Measurements from ENCODE around the gene GALNTL6. TPM values are rescaled to one million over a fixed set of nuclear protein-coding genes. Genes with fewer than 3 reads are reported as not detected.
A peak's percentile ranks its signal among the peaks of the same experiment; 100 is the strongest.

GALNTL6 gene
- total RNA-seq, 1 donor from 2014 or later = 0.34 TPM

- no peaks in the 10 kb centered on the region for H3K4me1 Mint-ChIP-seq (ENCODE audit: low read depth, unreplicated experiment)
- H3K27ac Mint-ChIP-seq (ENCODE audit: unreplicated experiment) = no peak overlapping the region
- TF ChIP-seq CTCF (IDR thresholded peaks at IDR 0.05; ENCODE audit: partially characterized antibody, unreplicated experiment) = no peak
- peaks cover 2% of the 10 kb centered on the region for H3K9me3 Mint-ChIP-seq (ENCODE audit: unreplicated experiment)
- no peaks in the 10 kb centered on the region for H3K27me3 Mint-ChIP-seq (ENCODE audit: unreplicated experiment)
- H3K36me3 Mint-ChIP-seq (ENCODE audit: unreplicated experiment) = no peaks in the 10 kb centered on the region
- no peak overlapping the region for H3K4me3 Mint-ChIP-seq (ENCODE audit: unreplicated experiment)
- peak; percentile 15 for DNase-seq
Observed at GRCh38 chr4:172232966-172233365, 419.8 kb downstream of the GALNTL6 start.

- TF ChIP-seq CTCF (IDR thresholded peaks at IDR 0.05; ENCODE audit: partially characterized antibody, unreplicated experiment) = no peak
- H3K4me3 Mint-ChIP-seq (ENCODE audit: unreplicated experiment) = no peak overlapping the region
- no peaks in the 10 kb centered on the region for H3K36me3 Mint-ChIP-seq (ENCODE audit: unreplicated experiment)
- H3K27ac Mint-ChIP-seq (ENCODE audit: unreplicated experiment) = no peak overlapping the region
- H3K9me3 Mint-ChIP-seq (ENCODE audit: unreplicated experiment) = peaks cover 3% of the 10 kb centered on the region
- no peaks in the 10 kb centered on the region for H3K27me3 Mint-ChIP-seq (ENCODE audit: unreplicated experiment)
- no peaks in the 10 kb centered on the region for H3K4me1 Mint-ChIP-seq (ENCODE audit: low read depth, unreplicated experiment)
- DNase-seq = no peak
Observed at GRCh38 chr4:172243551-172243950, 430.3 kb downstream of the GALNTL6 start.

GRCh38 chr4:172245516-172245915 is 432.3 kb downstream of the GALNTL6 start:
- Mint-ChIP-seq H3K4me3 (ENCODE audit: unreplicated experiment) (no peak overlapping the region), H3K9me3 (ENCODE audit: unreplicated experiment) (peaks cover 2% of the 10 kb centered on the region), H3K27me3 (ENCODE audit: unreplicated experiment) (no peaks in the 10 kb centered on the region), H3K4me1 (ENCODE audit: low read depth, unreplicated experiment) (no peaks in the 10 kb centered on the region), H3K36me3 (ENCODE audit: unreplicated experiment) (no peaks in the 10 kb centered on the region), H3K27ac (ENCODE audit: unreplicated experiment) (no peak overlapping the region)
- no peak for DNase-seq
- no peak for TF ChIP-seq CTCF (IDR thresholded peaks at IDR 0.05; ENCODE audit: partially characterized antibody, unreplicated experiment)

GRCh38 chr4:172253409-172253808 is 440.2 kb downstream of the GALNTL6 start:
- no peak overlapping the region for H3K4me3 Mint-ChIP-seq (ENCODE audit: unreplicated experiment)
- TF ChIP-seq CTCF (IDR thresholded peaks at IDR 0.05; ENCODE audit: partially characterized antibody, unreplicated experiment) = no peak
- peaks cover 3% of the 10 kb centered on the region for H3K4me1 Mint-ChIP-seq (ENCODE audit: low read depth, unreplicated experiment)
- peaks cover 2% of the 10 kb centered on the region for H3K9me3 Mint-ChIP-seq (ENCODE audit: unreplicated experiment)
- H3K27ac Mint-ChIP-seq (ENCODE audit: unreplicated experiment) = no peak overlapping the region
- H3K36me3 Mint-ChIP-seq (ENCODE audit: unreplicated experiment) = no peaks in the 10 kb centered on the region
- no peaks in the 10 kb centered on the region for H3K27me3 Mint-ChIP-seq (ENCODE audit: unreplicated experiment)
- no peak for DNase-seq

GRCh38 chr4:172256820-172257219 is 443.6 kb downstream of the GALNTL6 start:
- Mint-ChIP-seq H3K27ac (ENCODE audit: unreplicated experiment) (no peak overlapping the region), H3K36me3 (ENCODE audit: unreplicated experiment) (no peaks in the 10 kb centered on the region), H3K9me3 (ENCODE audit: unreplicated experiment) (no peaks in the 10 kb centered on the region), H3K27me3 (ENCODE audit: unreplicated experiment) (no peaks in the 10 kb centered on the region), H3K4me1 (ENCODE audit: low read depth, unreplicated experiment) (peaks cover 3% of the 10 kb centered on the region), H3K4me3 (ENCODE audit: unreplicated experiment) (no peak overlapping the region)
- no peak for TF ChIP-seq CTCF (IDR thresholded peaks at IDR 0.05; ENCODE audit: partially characterized antibody, unreplicated experiment)
- DNase-seq = no peak

Data from glutamatergic neuron (in vitro differentiated cells).